LoVo (cell line): ENCODE measurements around the gene CLDND2.

ENCODE experiments used
- DNase-seq: peaks from one replicate; pipeline ENCODE4 v3.0.0-alpha.2; 2016; ENCODE audit warnings: low spot score

CLDND2 gene

GRCh38 chr19:51354103-51354741, 14.6 kb downstream of the CLDND2 start:
- DNase-seq: no peak

- no peak for DNase-seq
These were observed 15.9 kb downstream of the CLDND2 start for GRCh38 chr19:51352783-51353360.

GRCh38 chr19:51351266-51351990, 17.4 kb downstream of the CLDND2 start:
- no peak for DNase-seq

GRCh38 chr19:51347209-51347928, 21.4 kb downstream of the CLDND2 start:
- DNase-seq: no peak

GRCh38 chr19:51346742-51347141, 22.1 kb downstream of the CLDND2 start:
- no peak for DNase-seq

GRCh38 chr19:51345076-51345620, 23.7 kb downstream of the CLDND2 start:
- DNase-seq: no peak

- no peak for DNase-seq
These were observed 25.9 kb downstream of the CLDND2 start for GRCh38 chr19:51342631-51343569.

- DNase-seq: no peak
These were observed 26.7 kb downstream of the CLDND2 start, which contains the start of gene VSIG10L for GRCh38 chr19:51341976-51342580. TSS of gene VSIG10L (minus strand) at chr19:51342139. CDS start at chr19:51342124, 15 bp downstream.

GRCh38 chr19:51341066-51341465, 27.7 kb downstream of the CLDND2 start:
- no peak for DNase-seq

GRCh38 chr19:51339687-51340656, 28.8 kb downstream of the CLDND2 start:
- DNase-seq: peak; percentile 96

- DNase-seq: no peak
These were observed 29.5 kb downstream of the CLDND2 start for GRCh38 chr19:51339313-51339686.

- DNase-seq: peak; percentile 82
These were observed 30.1 kb downstream of the CLDND2 start for GRCh38 chr19:51338563-51339312.

- no peak for DNase-seq
These were observed 30.8 kb downstream of the CLDND2 start for GRCh38 chr19:51337861-51338562.

- DNase-seq: no peak
These were observed 31.5 kb downstream of the CLDND2 start for GRCh38 chr19:51337141-51337860.

GRCh38 chr19:51333836-51334460, 34.9 kb downstream of the CLDND2 start:
- DNase-seq: no peak

- no peak for DNase-seq
These were observed 37.1 kb downstream of the CLDND2 start for GRCh38 chr19:51331716-51332115.

- no peak for DNase-seq
These were observed 37.6 kb downstream of the CLDND2 start for GRCh38 chr19:51331193-51331592.
